GM12875 (cell line): Measurements from ENCODE around the gene ENO4.

Source experiments
- H3K4me3 ChIP-seq: one replicate; pipeline ENCODE4 v1.5.1; 2011; ENCODE audit warnings: low read depth, low read length, control low read depth
- TF ChIP-seq, protein P1 (sequence below): IDR thresholded peaks from 2 replicates; pipeline ENCODE4 v1.5.1; 2011; ENCODE audit warnings: low read depth, mild to moderate bottlenecking, control low read depth, inconsistent platforms, low read length, moderate library complexity, borderline replicate concordance; ENCODE audit not compliant: insufficient read depth

The ENO4 gene

GRCh38 chr10:116817780-116818343, 31.4 kb upstream of the ENO4 start:
- TF ChIP-seq, protein P1, sequence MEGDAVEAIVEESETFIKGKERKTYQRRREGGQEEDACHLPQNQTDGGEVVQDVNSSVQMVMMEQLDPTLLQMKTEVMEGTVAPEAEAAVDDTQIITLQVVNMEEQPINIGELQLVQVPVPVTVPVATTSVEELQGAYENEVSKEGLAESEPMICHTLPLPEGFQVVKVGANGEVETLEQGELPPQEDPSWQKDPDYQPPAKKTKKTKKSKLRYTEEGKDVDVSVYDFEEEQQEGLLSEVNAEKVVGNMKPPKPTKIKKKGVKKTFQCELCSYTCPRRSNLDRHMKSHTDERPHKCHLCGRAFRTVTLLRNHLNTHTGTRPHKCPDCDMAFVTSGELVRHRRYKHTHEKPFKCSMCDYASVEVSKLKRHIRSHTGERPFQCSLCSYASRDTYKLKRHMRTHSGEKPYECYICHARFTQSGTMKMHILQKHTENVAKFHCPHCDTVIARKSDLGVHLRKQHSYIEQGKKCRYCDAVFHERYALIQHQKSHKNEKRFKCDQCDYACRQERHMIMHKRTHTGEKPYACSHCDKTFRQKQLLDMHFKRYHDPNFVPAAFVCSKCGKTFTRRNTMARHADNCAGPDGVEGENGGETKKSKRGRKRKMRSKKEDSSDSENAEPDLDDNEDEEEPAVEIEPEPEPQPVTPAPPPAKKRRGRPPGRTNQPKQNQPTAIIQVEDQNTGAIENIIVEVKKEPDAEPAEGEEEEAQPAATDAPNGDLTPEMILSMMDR, result no peak
- H3K4me3 ChIP-seq, result no peak overlapping the region

DNA sequence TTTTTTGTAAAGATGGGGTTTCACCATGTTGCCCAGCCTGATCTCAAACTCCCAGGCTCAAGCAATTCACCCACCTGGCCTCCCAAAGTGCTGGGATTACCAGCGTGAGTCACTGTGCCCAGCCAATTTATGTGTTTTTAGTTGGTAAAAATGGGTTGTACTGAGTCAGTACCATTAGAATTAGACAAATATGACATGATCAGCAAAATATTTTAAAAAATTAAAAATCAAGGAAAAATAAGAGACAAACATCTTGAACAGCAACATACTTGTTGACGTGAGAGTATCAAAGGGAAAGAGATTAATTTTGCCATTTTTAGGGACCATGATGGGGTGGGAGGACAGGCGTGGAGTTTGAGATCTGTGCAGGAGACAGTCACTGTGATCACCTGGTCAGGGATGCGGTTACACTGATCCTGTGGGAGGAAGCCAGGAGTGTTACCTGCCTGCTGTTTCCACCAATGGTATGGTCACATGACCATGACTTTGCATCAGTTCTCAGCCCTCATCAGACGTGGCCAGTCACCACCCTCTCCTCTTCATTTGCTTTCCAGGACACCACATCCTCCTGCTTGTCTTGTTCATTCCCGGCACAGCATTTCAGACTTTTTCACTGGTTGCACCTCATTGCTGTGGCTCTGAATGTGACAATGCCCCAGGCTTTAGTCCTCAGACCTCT, 29.2 kb upstream of the ENO4 start:
- no peak overlapping the region for H3K4me3 ChIP-seq
- TF ChIP-seq, protein P1, result no peak

GRCh38 chr10:116825901-116826300, 23.4 kb upstream of the ENO4 start:
- no peak overlapping the region for H3K4me3 ChIP-seq
- TF ChIP-seq, protein P1, result no peak

DNA sequence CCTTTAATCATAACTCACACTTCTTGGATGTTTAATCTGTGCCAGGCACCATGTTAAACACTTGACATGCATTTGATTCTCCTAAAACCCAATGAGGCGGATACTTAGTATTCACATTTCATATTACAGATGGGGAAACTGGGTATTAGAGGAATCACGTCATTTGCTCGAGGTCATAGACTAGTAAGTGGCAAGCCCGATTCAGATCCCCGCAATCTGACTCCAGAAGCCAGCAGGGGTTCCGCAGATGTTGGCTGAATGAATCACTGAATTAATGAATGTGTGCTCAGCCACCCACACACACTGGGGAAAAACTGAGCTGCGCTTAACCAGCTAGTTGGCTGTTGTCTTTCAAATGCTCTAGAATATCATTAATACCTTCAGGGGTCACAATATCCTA, 22.5 kb upstream of the ENO4 start:
- TF ChIP-seq, protein P1, result no peak
- no peak overlapping the region for H3K4me3 ChIP-seq

- no peak overlapping the region for H3K4me3 ChIP-seq
- TF ChIP-seq, protein P1, result no peak
These were observed 22.1 kb upstream of the ENO4 start for GRCh38 chr10:116827214-116827671.

DNA sequence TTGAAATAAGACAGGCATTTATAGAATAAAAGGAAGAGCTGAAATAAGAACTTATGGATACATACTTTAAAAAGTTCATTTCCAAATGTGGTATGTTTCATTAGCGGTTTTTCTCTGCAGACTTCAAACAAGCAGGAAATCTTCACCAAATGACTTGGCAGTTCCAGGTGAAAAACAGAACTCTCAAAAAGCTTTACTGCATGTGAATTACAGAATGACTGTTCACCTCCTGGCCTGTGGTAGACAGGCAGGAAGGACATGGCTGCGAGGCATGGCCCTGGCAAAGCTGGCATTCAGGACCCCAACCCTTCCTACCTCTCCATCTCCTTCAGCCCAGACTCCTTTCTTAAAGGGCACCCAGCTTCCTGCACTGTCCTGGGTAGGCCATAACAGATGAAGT, 21.2 kb upstream of the ENO4 start:
- no peak overlapping the region for H3K4me3 ChIP-seq
- TF ChIP-seq, protein P1, result no peak

DNA sequence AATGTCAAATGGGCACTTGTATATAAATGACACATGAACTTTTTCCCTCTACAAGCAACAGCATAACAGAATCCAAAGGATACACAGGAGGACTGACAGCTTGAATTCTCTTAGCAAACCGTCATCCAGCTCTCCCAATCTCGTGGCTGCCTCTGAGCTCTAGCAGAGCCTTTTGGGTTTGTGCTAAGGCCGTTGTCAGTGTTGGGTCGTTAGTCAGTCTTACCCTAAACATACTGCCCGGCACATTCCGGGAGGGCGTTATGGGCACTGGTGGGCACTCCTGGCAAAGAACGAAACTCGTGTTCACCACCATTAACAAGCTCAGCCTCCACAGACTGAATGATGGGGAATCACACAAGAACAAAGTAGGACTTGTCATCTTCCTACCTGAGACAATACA, 19.6 kb upstream of the ENO4 start:
- H3K4me3 ChIP-seq, result no peak overlapping the region

More for the DNA sequence above, 19.6 kb upstream of the ENO4 start:
- TF ChIP-seq, protein P1, result no peak
